HG03045 (cell line): ENCODE results near the gene D2HGDH.
"Not testable (repeated sequence)": the region's sequence is repeated elsewhere in the genome, so short reads cannot be mapped to it uniquely, and the experiment has no call there.

ENCODE experiments used
- ATAC-seq: cut with Tn5 transposase; IDR thresholded peaks from one replicate; pipeline ENCODE4 v1.9.1; 2021; ENCODE audit warnings: mild to moderate bottlenecking, moderate library complexity; ENCODE audit not compliant: unreplicated experiment

Gene D2HGDH

DNA sequence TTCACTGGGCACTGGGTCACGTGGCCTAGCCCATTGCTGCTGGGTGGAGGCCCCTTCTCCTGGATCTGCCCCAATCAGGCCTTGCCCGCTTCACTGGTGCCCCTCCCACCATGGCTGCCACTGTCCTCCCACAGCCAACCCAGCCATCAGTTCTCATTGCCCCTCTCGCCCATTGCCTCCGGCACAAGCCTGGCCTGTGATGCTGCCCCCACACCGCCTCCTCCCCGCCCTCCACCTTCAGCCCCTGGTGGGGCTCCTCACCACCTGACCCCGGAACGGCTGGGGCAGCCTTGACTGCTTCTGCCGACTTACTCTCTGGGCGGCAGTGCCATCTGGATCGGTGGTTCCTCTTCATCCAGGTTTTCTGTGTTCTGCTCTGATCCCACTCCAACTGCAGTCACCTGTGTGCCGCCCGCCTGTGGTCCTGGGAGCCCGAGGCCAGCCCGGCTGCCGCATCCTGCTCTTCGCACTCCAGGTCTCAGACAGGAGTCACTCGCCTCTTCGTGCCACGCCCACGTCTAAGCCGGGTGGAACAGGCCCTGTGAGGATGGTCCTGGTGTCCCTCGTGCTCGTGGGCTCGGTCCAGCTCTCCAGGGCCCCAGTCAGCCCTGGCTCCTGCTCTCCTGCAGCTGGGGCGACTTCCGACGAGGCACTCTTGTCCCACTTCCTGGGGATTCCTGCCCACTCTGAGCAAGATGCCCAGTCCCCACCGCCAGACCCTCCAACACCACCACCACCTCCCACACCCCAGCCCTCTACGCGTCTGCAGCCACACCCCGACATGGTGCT lies 14.2 kb downstream of the D2HGDH start:
- ATAC-seq: no peak

DNA sequence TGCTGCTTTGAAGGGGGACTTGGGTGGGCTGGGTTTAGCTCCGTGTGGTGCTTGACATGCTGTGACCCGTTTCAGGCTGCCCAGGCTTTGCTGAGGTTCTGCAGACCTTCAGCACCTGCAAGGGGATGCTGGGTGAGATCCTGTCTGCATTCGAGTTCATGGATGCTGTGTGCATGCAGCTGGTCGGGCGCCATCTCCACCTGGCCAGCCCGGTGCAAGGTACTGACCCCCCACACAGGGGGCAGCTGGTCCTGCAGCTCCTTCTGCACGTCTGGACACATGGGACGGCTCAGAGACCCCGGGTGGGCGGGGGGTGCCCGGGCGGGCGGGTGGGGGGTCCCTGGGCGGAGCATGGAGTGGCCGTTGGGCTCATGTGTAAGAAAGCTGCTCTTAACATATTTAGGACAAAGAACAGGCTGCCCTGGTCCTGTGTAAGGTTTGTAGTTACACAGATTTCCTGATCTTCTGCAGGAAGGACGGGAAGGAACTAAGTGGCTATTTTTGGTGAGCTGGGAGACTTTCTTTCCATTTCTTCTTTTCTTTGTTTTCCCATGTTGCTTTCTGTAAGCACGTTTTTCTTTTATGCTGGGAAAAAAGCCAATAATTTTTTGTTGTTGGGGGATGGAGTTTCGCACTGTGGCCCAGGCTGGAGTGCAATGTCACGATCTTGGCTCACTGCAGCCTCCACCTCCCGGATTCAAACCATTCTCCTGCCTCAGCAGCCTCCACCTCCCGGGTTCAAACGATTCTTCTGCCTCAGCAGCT lies 15.8 kb downstream of the D2HGDH start:
- no peak for ATAC-seq

DNA sequence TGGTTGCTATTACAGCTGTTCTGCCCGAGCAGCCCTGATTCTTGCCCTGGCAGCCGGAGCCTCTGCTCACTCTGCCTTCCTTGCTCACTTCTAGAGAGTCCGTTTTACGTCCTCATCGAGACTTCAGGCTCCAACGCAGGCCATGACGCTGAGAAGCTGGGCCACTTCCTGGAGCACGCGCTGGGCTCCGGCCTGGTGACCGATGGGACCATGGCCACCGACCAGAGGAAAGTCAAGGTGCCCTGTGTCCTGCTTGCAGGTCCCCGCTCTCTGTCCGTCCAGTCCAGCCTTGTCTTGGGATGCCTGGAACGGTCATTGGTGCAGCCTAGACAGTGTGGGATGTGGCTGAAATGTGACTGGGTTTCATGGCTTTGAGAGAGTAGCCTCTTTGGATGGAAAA lies 16.7 kb downstream of the D2HGDH start:
- no peak for ATAC-seq

DNA sequence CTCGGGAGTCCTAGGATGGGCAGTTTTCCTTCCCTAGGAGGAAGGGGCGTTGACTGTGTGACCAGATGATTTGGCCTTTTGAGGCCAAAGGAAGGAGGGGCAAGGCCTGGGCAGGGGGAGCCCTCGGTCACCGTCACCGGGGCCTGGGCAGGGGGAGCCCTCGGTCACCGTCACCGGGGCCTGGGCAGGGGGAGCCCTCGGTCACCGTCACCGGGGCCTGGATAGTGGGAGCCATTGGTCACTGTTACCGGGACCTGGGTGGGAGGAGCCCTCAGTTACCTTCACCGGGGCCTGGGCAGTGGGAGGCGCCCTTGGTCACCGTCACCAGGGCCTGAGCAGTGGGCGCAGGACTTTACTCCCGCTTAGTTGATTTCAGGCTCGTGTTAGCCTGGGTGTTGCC lies 17.3 kb downstream of the D2HGDH start:
- ATAC-seq: no peak

DNA sequence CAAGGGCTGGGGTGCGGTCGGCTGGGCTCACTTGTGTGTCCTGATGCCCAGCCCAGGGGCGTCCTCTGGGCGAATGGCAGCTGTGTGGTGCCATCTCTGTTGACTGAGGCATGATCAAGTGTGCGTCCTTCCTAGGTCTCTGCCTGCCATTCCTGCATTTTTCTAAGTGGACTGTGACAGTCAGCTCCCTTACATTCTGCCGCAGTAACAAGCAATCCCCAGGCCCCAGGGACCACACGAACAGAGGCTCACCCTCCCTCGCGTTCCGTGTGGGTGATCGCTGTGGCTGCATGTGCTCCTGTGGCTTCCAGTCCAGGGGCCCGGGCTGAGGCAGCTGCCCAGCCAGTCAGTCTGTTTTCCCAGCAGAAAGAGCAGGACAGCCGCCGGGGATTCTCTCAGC lies 17.8 kb downstream of the D2HGDH start:
- no peak for ATAC-seq

DNA sequence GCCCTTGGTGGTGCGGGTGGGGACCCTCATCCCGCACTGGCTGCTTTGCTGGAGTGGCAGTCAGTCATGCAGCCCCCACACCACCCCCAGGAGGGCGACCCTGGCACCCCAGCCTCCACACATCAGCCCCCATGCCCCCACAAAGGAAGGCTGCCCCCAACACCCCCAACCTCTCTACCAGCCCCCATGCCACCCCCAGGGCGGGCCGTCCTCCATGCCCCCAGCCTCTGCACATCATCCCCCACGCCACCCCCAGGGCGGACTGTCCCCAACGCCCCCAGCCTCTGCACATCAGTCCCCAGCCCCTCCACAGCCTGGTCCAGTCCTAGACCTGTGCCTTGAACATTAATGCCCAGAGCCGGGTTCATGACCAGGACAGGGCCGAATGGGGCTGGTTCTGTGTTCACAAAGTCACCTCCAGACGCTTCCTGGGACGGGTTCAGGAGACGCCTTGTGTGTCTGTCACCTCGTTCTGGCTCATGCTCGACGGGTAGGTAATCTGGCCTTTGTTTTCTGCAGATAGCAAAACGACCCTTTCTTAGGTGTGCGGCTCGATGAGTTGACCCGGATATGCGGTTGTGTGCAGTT lies 18.4 kb downstream of the D2HGDH start:
- ATAC-seq: no peak

DNA sequence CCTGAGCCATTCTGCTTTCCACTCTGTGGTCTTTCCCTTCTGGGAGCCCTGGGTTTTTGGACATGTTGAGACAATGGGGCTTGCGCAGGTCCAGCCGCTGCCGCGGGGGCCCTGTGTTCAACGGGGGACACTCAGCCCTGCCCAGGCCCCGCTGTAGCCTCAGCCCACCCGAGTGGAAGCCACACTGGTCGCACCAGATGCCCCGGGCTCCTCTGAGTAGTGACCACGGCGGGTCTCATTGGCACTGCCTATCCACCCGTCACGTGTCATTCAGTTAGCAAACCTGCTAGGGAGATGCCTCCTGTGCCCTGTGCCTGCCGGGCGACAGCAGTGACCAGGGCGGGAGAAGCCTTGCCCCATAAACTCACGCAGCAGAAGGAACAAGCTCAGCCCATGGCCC lies 19.1 kb downstream of the D2HGDH start:
- no peak for ATAC-seq

DNA sequence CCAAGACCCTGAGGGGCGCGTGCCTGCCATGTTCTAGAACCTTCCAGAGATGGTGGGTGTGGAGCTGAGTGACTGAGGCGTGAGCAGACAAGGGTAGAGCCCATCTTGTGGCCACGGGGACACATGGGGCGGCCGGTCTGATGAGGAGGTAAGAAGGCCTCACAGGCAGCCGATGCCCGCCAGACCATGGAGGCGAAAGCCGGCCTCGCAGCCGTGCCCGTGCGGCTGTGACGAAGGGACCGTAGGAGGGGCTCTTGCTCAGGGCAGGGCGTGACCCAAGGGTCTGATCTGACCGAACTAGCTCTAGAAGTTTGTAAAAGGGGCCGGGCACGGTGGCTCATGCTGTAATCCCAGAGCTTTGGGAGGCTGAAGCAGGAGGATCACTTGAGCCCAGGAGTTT lies 19.6 kb downstream of the D2HGDH start:
- no peak for ATAC-seq

DNA sequence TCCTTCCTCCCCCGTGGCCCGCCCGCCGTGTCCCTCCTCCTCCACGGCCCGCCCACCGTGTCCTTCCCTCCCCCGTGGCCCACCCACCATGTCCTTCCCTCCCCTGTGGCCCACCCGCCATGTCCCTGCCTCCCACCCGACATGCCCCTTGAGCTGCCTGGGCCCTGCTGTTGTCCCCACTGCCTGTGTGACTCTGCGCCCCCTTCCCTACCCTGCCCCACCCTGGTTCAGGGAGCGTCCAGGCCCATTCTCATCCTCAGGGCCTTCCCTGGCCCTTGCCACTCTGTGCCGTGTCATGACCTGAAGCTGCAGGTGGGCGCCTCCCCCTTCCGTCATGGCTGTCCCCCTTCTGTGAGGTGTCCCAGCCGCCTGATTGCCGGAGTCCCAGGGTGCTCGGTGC lies 20.7 kb downstream of the D2HGDH start:
- ATAC-seq: no peak

DNA sequence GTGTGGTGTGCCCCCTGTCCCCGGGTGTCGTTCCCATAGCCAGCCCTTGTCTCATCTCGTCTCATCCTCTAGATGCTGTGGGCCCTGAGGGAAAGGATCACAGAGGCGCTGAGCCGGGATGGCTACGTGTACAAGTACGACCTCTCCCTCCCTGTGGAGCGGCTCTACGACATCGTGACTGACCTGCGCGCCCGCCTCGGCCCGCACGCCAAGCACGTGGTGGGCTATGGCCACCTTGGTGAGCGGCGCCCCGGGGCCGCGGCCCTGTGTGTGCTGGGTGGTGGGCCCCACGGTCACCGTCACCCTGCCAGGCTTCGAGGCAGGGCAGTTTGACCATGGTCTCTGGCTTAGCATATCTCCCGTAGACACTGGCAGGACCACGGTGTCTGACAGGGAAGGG lies 21.3 kb downstream of the D2HGDH start:
- ATAC-seq: no peak

DNA sequence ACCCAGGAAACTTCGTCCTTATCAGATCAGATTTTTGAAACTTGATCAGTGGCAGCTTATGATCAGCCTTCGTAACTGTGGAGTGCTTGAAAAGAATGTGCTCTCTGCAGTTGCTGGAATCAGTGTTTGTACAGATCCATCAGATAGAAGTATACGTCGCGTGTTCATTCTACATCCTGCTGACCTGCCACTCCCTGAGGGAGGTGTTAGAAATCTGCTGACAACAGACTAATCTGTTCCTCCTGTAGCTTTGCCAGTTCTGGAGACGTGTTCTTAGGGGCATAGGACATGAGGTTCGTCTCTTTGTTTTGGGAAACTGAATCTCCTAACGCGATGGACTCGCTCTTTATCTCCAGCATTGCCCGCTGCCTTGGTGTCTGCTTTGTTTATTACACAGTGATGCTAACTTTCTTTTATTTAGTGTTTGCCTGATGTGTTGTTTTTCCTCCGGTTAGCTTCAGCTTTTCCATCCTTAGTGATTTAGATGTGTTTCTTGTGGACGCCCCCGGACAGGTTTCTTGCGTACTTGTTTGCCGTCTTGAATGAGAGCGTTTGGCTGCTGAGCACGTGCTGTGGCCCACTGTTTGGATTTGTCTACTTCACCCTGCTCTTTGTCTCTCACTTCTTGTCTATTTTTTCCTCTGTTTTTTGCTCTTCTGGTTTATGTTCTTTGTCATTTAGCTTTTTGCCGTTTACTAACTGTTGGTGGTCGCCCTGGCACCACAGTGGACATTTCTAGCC lies 24.8 kb downstream of the D2HGDH start:
- no peak for ATAC-seq

DNA sequence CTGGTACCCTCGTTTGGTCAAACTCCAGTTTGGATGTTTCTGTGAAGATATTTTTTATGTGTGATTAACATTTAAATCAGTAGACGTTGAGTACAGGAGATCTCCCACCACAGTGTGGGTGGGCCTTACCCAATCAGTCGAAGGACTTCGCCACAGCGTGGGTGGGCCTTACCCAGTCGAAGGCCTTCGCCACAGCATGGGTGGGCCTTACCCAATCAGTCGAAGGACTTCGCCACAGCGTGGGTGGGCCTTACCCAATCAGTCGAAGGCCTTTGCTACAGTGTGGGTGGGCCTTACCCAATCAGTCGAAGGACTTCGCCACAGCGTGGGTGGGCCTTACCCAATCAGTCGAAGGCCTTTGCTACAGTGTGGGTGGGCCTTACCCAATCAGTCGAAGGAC lies 25.5 kb downstream of the D2HGDH start:
- not testable (repeated sequence) for ATAC-seq

DNA sequence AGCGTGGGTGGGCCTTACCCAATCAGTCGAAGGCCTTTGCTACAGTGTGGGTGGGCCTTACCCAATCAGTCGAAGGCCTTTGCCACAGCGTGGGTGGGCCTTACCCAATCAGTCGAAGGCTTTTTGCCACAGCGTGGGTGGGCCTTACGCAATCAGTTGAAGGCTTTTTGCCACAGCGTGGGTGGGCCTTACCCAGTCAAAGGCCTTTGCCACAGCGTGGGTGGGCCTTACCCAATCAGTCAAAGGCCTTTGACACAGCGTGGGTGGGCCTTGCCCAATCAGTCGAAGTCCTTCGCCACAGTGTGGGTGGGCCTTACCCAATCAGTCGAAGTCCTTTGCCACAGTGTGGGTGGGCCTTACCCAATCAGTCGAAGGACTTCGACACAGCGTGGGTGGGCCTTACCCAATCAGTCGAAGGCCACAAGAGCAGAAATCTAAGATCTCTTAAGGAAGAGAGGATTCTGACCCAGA lies 25.9 kb downstream of the D2HGDH start:
- ATAC-seq: no peak

DNA sequence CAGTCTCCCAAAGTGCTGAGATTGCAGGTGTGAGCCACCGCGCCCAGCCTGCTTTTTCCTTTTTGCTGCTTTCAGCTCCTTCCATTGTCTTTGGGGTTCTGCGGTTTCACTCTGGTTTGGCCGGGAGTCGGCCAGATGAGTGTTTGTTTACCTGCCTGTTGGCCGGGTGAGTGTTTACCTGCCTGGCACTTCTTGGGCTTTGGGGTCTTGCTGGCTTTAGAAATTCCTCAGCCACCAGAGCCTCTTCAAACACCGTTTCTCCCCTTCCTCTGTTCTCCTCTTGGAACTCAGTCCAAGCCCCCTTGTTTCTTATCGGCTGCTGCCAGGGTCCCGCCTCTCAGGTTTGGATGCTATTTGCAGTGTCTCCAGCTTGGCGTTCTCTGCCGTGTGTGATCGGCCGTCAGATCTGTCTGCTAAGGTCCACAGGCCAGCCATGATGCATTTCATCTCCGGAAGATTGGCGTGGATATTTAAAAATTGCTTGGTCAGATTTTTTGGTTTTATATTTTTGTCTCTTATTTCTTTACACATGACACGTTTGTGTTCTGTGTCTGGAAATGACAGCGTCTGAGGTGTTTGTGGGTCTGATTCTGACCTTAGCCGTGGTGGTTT lies 28.0 kb downstream of the D2HGDH start:
- ATAC-seq: no peak

DNA sequence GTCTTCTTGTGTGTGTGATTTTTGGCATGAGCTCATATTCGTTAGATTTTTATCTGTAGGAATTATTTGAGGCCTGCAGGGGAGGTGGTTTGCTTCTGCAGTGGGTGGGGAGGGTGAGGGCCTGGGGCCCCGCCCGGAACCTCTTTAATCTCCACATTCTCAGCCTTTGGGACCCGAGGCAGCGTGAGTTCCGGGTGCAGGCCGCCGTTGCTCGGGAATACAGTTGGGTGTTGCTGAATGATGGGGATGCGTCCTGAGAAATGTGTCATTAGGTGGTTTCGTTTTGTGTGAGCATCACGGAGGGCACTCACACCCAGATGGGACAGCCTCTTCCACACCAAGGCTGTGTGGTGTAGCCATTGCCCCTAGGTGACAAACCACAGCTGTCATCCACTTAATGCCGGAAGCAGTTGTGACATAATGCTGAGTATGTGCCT lies 28.5 kb downstream of the D2HGDH start:
- no peak for ATAC-seq

DNA sequence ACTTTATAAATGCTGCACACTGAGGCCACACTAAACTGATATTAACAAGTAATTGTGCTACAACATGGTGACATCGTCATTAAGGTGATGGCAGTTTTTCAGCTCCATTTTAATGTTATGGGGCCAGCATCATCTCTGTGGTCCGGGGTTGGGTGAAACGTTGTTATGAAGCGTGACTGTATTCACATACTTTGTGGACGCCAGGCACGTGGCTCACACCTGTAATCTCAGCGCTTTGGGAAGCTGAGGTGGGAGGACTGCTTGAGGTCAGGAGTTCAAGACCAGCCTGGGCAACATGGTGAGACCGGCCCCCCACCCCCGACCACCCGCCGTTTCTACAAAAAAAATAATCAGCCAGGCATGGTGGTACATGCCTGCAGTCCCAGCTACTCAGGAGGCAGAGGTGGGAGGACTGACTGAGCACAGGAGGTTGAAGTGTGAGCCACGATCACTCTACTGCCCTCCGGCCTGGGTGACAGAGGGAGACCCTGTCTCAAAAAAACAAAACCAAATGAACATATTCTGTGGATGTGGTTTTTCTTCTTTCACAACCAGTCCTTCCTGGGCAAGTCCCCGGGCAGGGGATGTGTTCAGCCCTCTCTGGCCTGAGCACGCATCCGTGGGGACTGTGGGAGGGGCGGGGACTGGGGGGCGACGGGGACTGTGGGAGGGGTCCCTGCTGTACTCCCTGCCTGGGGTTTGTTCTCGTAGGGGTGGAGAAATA lies 29.3 kb downstream of the D2HGDH start:
- no peak for ATAC-seq

DNA sequence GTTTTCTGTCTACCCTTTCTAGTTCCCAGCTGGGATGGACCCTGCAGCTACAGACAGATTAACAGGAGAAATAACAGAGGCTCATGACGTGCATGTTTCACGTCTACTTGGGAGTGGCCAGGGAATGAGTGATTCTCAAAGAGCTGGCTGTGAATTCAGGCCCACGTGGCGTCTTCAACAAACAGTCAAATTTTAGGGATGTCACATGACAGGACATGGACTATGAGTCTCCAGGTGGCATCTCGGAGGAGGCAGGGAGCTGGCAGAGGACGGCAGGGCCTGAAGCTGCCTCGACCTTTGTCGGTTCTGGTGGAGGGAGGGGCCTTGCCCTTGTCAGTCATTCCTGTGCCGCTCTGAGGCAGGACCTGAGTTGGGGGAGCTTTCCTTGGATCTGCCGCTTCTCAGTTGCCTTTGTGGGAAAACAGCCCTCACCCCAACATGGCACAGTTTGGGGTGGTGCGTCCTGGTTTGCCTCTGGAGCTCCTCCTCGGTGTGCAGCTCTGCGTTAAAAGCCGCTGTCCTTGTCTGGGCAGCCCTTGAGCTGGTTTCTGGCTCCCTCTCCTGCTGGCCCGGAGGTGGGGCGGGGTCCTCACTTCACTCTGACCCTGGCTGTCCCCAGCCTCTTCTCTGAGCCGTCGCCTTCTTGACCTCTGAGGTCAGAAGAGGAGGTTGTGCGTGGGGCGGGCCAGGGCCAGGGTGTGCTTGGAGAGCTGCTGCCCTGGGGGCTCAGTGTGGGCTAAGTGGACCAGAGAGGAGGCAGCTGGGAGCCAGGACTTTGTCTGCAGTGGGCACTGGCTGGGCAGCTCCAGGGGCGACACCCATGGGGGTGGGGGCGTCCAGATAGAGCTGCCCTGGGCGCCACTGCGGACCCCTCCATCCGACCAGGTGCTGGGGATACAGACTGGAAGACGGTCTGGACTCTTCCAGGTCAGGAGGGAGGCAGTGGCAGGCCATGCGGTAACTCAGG lies 30.1 kb downstream of the D2HGDH start:
- ATAC-seq: no peak

DNA sequence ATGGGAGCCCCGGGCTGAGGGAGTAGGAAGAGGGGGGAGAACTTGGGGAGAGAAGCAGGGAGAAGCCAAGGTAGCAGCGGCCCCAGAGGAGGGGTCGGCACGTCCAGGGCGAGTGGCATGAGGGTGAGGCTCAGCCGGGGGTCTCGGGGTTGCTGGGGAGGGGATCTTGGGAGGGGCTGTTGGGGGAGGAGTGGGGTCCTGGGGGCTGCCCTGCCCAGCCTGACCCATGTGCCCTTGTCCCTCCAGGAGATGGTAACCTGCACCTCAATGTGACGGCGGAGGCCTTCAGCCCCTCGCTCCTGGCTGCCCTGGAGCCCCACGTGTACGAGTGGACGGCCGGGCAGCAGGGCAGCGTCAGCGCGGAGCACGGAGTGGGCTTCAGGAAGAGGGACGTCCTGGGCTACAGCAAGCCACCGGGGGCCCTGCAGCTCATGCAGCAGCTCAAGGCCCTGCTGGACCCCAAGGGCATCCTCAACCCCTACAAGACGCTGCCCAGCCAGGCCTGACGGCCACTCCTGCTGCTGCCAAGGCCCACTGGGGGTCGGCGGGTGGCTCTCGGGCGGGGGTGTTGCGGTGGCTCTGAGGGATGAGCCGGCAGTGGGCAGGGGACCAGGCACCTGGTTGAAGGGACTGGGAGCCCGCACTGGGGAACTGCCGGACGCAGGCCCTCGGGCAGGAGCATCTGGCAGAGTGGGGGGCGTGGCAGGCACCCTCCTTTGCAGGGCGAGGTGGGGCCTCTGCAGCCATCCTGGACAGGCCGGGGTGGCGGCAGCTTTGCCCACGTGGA lies 33.2 kb downstream of the D2HGDH start:
- no peak for ATAC-seq
